ENCODE data around the gene IQCK. TPM values are rescaled to one million over a fixed set of nuclear protein-coding genes. Genes with fewer than 3 reads are reported as not detected.
"Not testable (repeated sequence)": the region's sequence is repeated elsewhere in the genome, so short reads cannot be mapped to it uniquely, and the experiment has no call there.

IQCK gene
- total RNA-seq, 2 donors from 2014 or later, result 26.0 to 42.2 TPM

- H3K27ac ChIP-seq, result no peak overlapping the region
- no peaks in the 10 kb centered on the region for H3K9me3 ChIP-seq
- intact Hi-C loops (cut with DNase I), result no loop called here
- no peaks in the 10 kb centered on the region for H3K4me1 ChIP-seq (replicated peaks)
- no peaks in the 10 kb centered on the region for H3K36me3 ChIP-seq
- TF ChIP-seq CTCF (IDR thresholded peaks at IDR 0.05), result no peak
- TF ChIP-seq POLR2A (IDR thresholded peaks at IDR 0.05), result no peak
- TF ChIP-seq POLR2AphosphoS5 (IDR thresholded peaks at IDR 0.05), result no peak
- H3K27me3 ChIP-seq (replicated peaks; ENCODE audit: insufficient read depth), result no peaks in the 10 kb centered on the region
- WGBS, result 78% methylated on average over 3 of the region's 3 CpGs
- no peak overlapping the region for H3K4me3 ChIP-seq
- no peak for DNase-seq (ENCODE audit: low spot score)
Observed at GRCh38 chr16:19784183-19784736, 66.2 kb downstream of the IQCK start.

GRCh38 chr16:19785081-19785480 is 67.0 kb downstream of the IQCK start:
- WGBS, result 95% methylated on average over 1 of the region's 1 CpG
- Histone ChIP-seq H3K4me1 (replicated peaks) (no peaks in the 10 kb centered on the region), H3K36me3 (no peaks in the 10 kb centered on the region), H3K4me3 (no peak overlapping the region), H3K27me3 (replicated peaks; ENCODE audit: insufficient read depth) (no peaks in the 10 kb centered on the region), H3K27ac (peak overlapping the region in 1 of 2 donors; percentile 18), H3K9me3 (no peaks in the 10 kb centered on the region)
- no peak for TF ChIP-seq CTCF (IDR thresholded peaks at IDR 0.05)
- TF ChIP-seq POLR2A (IDR thresholded peaks at IDR 0.05), result no peak
- TF ChIP-seq POLR2AphosphoS5 (IDR thresholded peaks at IDR 0.05), result no peak
- intact Hi-C loops (cut with DNase I), result no loop called here
- no peak for DNase-seq (ENCODE audit: low spot score)

GRCh38 chr16:19785512-19786130 is 67.5 kb downstream of the IQCK start:
- Histone ChIP-seq H3K4me3 (peak overlapping the region in 1 of 2 donors; percentile 15), H3K36me3 (no peaks in the 10 kb centered on the region), H3K9me3 (no peaks in the 10 kb centered on the region), H3K4me1 (replicated peaks) (no peaks in the 10 kb centered on the region), H3K27me3 (replicated peaks; ENCODE audit: insufficient read depth) (no peaks in the 10 kb centered on the region), H3K27ac (peak overlapping the region in 1 of 2 donors; percentile 18)
- no peak for TF ChIP-seq CTCF (IDR thresholded peaks at IDR 0.05)
- TF ChIP-seq POLR2A (IDR thresholded peaks at IDR 0.05), result no peak
- peak; percentile 24 for TF ChIP-seq POLR2AphosphoS5 (IDR thresholded peaks at IDR 0.05)
- 28% methylated on average over 10 of the region's 10 CpGs for WGBS
- intact Hi-C loops (cut with DNase I), result no loop called here
- no peak for DNase-seq (ENCODE audit: low spot score)

- H3K9me3 ChIP-seq; DNase-seq (ENCODE audit: low spot score); intact Hi-C loops (cut with DNase I); H3K27me3 ChIP-seq (replicated peaks; ENCODE audit: insufficient read depth); H3K27ac ChIP-seq; H3K4me1 ChIP-seq (replicated peaks); H3K4me3 ChIP-seq; H3K36me3 ChIP-seq: not testable (repeated sequence)
- WGBS, result 50% methylated on average over 1 of the region's 5 CpGs
Observed at GRCh38 chr16:19801369-19801768, 83.3 kb downstream of the IQCK start.

- H3K4me1 ChIP-seq (replicated peaks); H3K36me3 ChIP-seq; H3K4me3 ChIP-seq; H3K27me3 ChIP-seq (replicated peaks; ENCODE audit: insufficient read depth); H3K27ac ChIP-seq; DNase-seq (ENCODE audit: low spot score); H3K9me3 ChIP-seq; intact Hi-C loops (cut with DNase I): not testable (repeated sequence)
- 60% methylated on average over 1 of the region's 4 CpGs for WGBS
Observed at GRCh38 chr16:19801824-19802223, 83.8 kb downstream of the IQCK start.

- Histone ChIP-seq H3K27ac (no peak overlapping the region), H3K9me3 (no peaks in the 10 kb centered on the region), H3K27me3 (replicated peaks; ENCODE audit: insufficient read depth) (no peaks in the 10 kb centered on the region), H3K4me1 (replicated peaks) (no peaks in the 10 kb centered on the region), H3K36me3 (no peaks in the 10 kb centered on the region), H3K4me3 (no peak overlapping the region)
- no peak for TF ChIP-seq POLR2AphosphoS5 (IDR thresholded peaks at IDR 0.05)
- no peak for TF ChIP-seq CTCF (IDR thresholded peaks at IDR 0.05)
- TF ChIP-seq POLR2A (IDR thresholded peaks at IDR 0.05), result no peak
- 72% methylated on average over 8 of the region's 8 CpGs for WGBS
- no peak for DNase-seq (ENCODE audit: low spot score)
- intact Hi-C loops (cut with DNase I), result no loop called here
Observed at GRCh38 chr16:19802612-19803011, 84.5 kb downstream of the IQCK start.
